ENCODE results near the gene SIGLEC10. TPM values are rescaled to one million over a fixed set of nuclear protein-coding genes. Genes with fewer than 3 reads are reported as not detected.

The SIGLEC10 gene
- total RNA-seq, 1 experiment from 2014 or later, result not detected

DNA sequence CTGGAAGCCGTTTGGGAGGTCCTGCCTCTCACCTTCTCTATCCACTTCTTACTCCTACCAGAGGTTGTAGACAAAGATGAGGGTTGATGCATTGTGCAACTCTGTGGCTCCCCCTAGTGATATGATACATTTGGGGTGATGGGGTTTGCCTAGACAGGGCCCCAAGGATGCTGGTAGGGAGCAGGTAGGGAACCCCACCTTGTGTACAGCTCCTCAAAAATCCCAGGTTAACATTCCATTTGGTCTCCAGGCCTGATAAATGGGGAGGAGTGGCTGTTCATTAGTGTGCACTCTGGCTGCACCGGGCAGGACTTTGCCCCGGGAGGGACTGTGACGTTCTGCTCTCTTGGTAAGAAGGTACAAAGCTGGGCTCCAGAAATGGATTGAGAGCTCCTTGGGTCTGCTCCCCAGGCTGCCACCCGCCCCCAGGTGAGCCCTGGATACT lies 21.6 kb upstream of the SIGLEC10 start:
- in situ Hi-C loops (cut with HindIII; ENCODE audit: low pct_unique_long_range_greater_than_20kb, low sequenced_read_pairs) (no loop called here), intact Hi-C loops (cut with micrococcal nuclease; ENCODE audit: unreplicated experiment) (no loop called here)
- no peaks in the 10 kb centered on the region for H3K36me3 ChIP-seq (ENCODE audit: control insufficient read depth, insufficient read depth, low read length)
- ATAC-seq (no peak), DNase-seq (ENCODE audit: low read depth, low spot score) (no peak)
- no peaks in the 10 kb centered on the region for H3K9me3 ChIP-seq (ENCODE audit: control insufficient read depth, insufficient read depth, low read depth, low read length)
- no peaks in the 10 kb centered on the region for H3K4me1 ChIP-seq (ENCODE audit: control insufficient read depth, insufficient read depth, low read length)
- peaks cover 12% of the 10 kb centered on the region for H3K27me3 ChIP-seq (ENCODE audit: control insufficient read depth, insufficient read depth, low read length)
- no TSS peak for BruUV-seq (replicated peaks)
- no peak overlapping the region for H3K27ac ChIP-seq (ENCODE audit: low read length)
- POLR2A ChIA-PET, result no interaction called here
- TF ChIP-seq POLR2AphosphoS5 (IDR thresholded peaks at IDR 0.05; ENCODE audit: low read depth, low read length) (no peak), SIN3A (IDR thresholded peaks at IDR 0.05; ENCODE audit: borderline replicate concordance, insufficient read depth, low read depth, low read length) (no peak), TCF7L2 (IDR thresholded peaks at IDR 0.05; ENCODE audit: low read depth, low read length) (no peak)
- TF ChIP-seq, protein P1, sequence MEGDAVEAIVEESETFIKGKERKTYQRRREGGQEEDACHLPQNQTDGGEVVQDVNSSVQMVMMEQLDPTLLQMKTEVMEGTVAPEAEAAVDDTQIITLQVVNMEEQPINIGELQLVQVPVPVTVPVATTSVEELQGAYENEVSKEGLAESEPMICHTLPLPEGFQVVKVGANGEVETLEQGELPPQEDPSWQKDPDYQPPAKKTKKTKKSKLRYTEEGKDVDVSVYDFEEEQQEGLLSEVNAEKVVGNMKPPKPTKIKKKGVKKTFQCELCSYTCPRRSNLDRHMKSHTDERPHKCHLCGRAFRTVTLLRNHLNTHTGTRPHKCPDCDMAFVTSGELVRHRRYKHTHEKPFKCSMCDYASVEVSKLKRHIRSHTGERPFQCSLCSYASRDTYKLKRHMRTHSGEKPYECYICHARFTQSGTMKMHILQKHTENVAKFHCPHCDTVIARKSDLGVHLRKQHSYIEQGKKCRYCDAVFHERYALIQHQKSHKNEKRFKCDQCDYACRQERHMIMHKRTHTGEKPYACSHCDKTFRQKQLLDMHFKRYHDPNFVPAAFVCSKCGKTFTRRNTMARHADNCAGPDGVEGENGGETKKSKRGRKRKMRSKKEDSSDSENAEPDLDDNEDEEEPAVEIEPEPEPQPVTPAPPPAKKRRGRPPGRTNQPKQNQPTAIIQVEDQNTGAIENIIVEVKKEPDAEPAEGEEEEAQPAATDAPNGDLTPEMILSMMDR (IDR thresholded peaks at IDR 0.05), result no peak; the same call in 1 of the 2 replicates
- TF ChIP-seq, protein P2, sequence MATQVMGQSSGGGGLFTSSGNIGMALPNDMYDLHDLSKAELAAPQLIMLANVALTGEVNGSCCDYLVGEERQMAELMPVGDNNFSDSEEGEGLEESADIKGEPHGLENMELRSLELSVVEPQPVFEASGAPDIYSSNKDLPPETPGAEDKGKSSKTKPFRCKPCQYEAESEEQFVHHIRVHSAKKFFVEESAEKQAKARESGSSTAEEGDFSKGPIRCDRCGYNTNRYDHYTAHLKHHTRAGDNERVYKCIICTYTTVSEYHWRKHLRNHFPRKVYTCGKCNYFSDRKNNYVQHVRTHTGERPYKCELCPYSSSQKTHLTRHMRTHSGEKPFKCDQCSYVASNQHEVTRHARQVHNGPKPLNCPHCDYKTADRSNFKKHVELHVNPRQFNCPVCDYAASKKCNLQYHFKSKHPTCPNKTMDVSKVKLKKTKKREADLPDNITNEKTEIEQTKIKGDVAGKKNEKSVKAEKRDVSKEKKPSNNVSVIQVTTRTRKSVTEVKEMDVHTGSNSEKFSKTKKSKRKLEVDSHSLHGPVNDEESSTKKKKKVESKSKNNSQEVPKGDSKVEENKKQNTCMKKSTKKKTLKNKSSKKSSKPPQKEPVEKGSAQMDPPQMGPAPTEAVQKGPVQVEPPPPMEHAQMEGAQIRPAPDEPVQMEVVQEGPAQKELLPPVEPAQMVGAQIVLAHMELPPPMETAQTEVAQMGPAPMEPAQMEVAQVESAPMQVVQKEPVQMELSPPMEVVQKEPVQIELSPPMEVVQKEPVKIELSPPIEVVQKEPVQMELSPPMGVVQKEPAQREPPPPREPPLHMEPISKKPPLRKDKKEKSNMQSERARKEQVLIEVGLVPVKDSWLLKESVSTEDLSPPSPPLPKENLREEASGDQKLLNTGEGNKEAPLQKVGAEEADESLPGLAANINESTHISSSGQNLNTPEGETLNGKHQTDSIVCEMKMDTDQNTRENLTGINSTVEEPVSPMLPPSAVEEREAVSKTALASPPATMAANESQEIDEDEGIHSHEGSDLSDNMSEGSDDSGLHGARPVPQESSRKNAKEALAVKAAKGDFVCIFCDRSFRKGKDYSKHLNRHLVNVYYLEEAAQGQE (IDR thresholded peaks at IDR 0.05; ENCODE audit: insufficient read depth in 1 of 2, low read depth in 2 of 2, low read length in 1 of 2), result no peak
- CTCF ChIA-PET, result no interaction called here
- H3K4me3 ChIP-seq (ENCODE audit: low read depth in 2 of 2, low read length in 2 of 2), result no peak overlapping the region

DNA sequence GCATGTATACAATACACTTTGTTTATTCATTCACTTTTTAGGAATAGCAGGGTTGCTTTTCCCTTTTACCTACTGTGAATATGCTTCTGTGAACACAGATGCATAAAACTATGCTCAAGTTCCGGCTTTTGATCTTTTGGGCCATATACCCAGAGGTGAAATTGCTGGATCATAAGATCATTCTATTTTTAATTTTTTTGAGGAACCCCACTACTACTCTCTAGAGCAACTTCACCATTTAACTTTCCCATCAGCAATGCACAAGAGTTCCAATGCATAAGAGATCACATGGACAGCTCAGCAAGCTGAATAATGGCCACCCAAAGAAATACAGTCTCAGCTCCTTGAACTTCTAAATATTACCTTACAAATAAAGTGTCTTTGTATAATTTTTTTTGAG lies 17.0 kb upstream of the SIGLEC10 start:
- Histone ChIP-seq H3K27ac (ENCODE audit: low read length) (no peak overlapping the region), H3K27me3 (ENCODE audit: control insufficient read depth, insufficient read depth, low read length) (peaks cover 3% of the 10 kb centered on the region), H3K4me3 (ENCODE audit: low read depth in 2 of 2, low read length in 2 of 2) (no peak overlapping the region), H3K4me1 (ENCODE audit: control insufficient read depth, insufficient read depth, low read length) (no peaks in the 10 kb centered on the region), H3K36me3 (ENCODE audit: control insufficient read depth, insufficient read depth, low read length) (no peaks in the 10 kb centered on the region; the same call in 1 of the 2 replicates), H3K9me3 (ENCODE audit: control insufficient read depth, insufficient read depth, low read depth, low read length) (no peaks in the 10 kb centered on the region)
- DNase-seq (ENCODE audit: low read depth, low spot score) (no peak), ATAC-seq (no peak)
- no TSS peak for BruUV-seq (replicated peaks)
- CTCF ChIA-PET, result no interaction called here
- intact Hi-C loops (cut with micrococcal nuclease; ENCODE audit: unreplicated experiment), result no loop called here
- TF ChIP-seq TCF7L2 (IDR thresholded peaks at IDR 0.05; ENCODE audit: low read depth, low read length) (no peak), SIN3A (IDR thresholded peaks at IDR 0.05; ENCODE audit: borderline replicate concordance, insufficient read depth, low read depth, low read length) (no peak), POLR2AphosphoS5 (IDR thresholded peaks at IDR 0.05; ENCODE audit: low read depth, low read length) (no peak)
- TF ChIP-seq, protein P1 (IDR thresholded peaks at IDR 0.05), result no peak
- TF ChIP-seq, protein P2 (IDR thresholded peaks at IDR 0.05; ENCODE audit: insufficient read depth in 1 of 2, low read depth in 2 of 2, low read length in 1 of 2), result no peak
- in situ Hi-C loops (cut with HindIII; ENCODE audit: low pct_unique_long_range_greater_than_20kb, low sequenced_read_pairs), result no loop called here
- POLR2A ChIA-PET, result no interaction called here
